GM12878 (cell line): ENCODE measurements around the gene ITGA6. TPM values are rescaled to one million over a fixed set of nuclear protein-coding genes. Genes with fewer than 3 reads are reported as not detected.

Experiments
- ATAC-seq: fragments of 200-7000 bp; cut with Tn5 transposase; 3 replicates; pipeline ENCODE4 v1.9.1; 2020; ENCODE audit warnings: mild to moderate bottlenecking, moderate library complexity
- BruUV-seq: library from RNA; stranded (reverse); fragments of 400-500 nt; replicated peaks from 2 replicates; lab custom pipeline; 2021; lab: Mats Ljungman, UMichigan
- CTCF ChIA-PET: fragments of 300-600 bp; sonication (Branson Sonifier 250); formaldehyde crosslinking; extraction: SDS; loops from one replicate; lab custom pipeline; 2021; ENCODE audit warnings: inconsistent platforms; lab: Yijun Ruan, JAX
- POLR2A ChIA-PET: fragments of 350-600 bp; formaldehyde crosslinking; extraction: SDS; loops from one replicate; lab custom pipeline; 2021; ENCODE audit warnings: inconsistent platforms; lab: Charles Lee
- RAD21 ChIA-PET: fragments of 300-600 bp; sonication (Branson Sonifier 250); formaldehyde crosslinking; loops from one replicate; lab custom pipeline; 2023; ENCODE audit warnings: antibody characterized with exemption; ENCODE audit not compliant: unreplicated experiment; lab: Charles Lee
- SMC1A ChIA-PET: fragments of 300-600 bp; sonication (Branson Sonifier 250); formaldehyde crosslinking; loops from one replicate; lab custom pipeline; 2023; ENCODE audit not compliant: unreplicated experiment, uncharacterized antibody; lab: Charles Lee
- DNase-seq: peaks from one replicate; pipeline ENCODE4 v3.0.0-alpha.2; 2011; ENCODE audit warnings: low read depth, low spot score
- FAIRE-seq: peaks from 3 replicates; lab custom pipeline; 2011; peaks lifted over from hg19 to GRCh38; lab: Jason Lieb, UNC
- H2AFZ ChIP-seq: 2 replicates; pipeline ENCODE4 v1.6.0; 2011; ENCODE audit warnings: low read depth, low read length, control low read depth; ENCODE audit not compliant: control insufficient read depth
- H3K27ac ChIP-seq: 2 replicates; pipeline ENCODE4 v1.5.1; 2011; ENCODE audit warnings: control low read depth; ENCODE audit not compliant: control insufficient read depth, insufficient read depth
- H3K27me3 ChIP-seq, 2 experiments: replicated peaks in 1 of 2; 2 replicates each; pipeline versions ENCODE4 v1.6.0 to v1.6.1; 2011; ENCODE audit warnings: low read length in 1 of 2; ENCODE audit not compliant: control insufficient read depth in 2 of 2, insufficient read depth in 2 of 2
- H3K36me3 ChIP-seq, 2 experiments: 2 replicates each; pipeline ENCODE4 v1.5.1; 2011; ENCODE audit warnings: low read length in 1 of 2; ENCODE audit not compliant: control insufficient read depth in 2 of 2, insufficient read depth in 2 of 2
- H3K4me1 ChIP-seq: 2 replicates; pipeline ENCODE4 v1.6.1; 2011; ENCODE audit warnings: mild to moderate bottlenecking, low read length, moderate library complexity, mixed read lengths; ENCODE audit not compliant: control insufficient read depth, insufficient read depth
- H3K4me2 ChIP-seq: 2 replicates; pipeline ENCODE4 v1.6.0; 2011; ENCODE audit warnings: control low read depth; ENCODE audit not compliant: control insufficient read depth, insufficient read depth
- H3K4me3 ChIP-seq: fragments of 200-600 bp; sonication (generic); 2 replicates; pipeline ENCODE4 v1.5.1; 2016
- H3K79me2 ChIP-seq: 2 replicates; pipeline ENCODE4 v1.6.0; 2011; ENCODE audit warnings: low read length; ENCODE audit not compliant: control insufficient read depth, insufficient read depth
- H3K9ac ChIP-seq: 2 replicates; pipeline ENCODE4 v1.8.0; 2011; ENCODE audit warnings: low read length, control low read depth, mixed read lengths; ENCODE audit not compliant: control insufficient read depth, insufficient read depth
- H3K9me3 ChIP-seq: replicated peaks from 3 replicates; pipeline ENCODE4 v1.5.1; 2011; ENCODE audit warnings: mild to moderate bottlenecking, low read length; ENCODE audit not compliant: control insufficient read depth, insufficient read depth
- H4K20me1 ChIP-seq: 2 replicates; pipeline ENCODE4 v1.6.0; 2011; ENCODE audit not compliant: control insufficient read depth, insufficient read depth
- FOS ChIP-seq: IDR thresholded peaks from 3 replicates; pipeline ENCODE4 v1.6.1; 2011; ENCODE audit warnings: borderline replicate concordance; ENCODE audit not compliant: insufficient read length; ENCODE audit errors: extremely low read depth
- RAD21 ChIP-seq: IDR thresholded peaks from 2 replicates; pipeline ENCODE4 v1.6.1; 2011; ENCODE audit warnings: mild to moderate bottlenecking, low read depth, low read length, moderate library complexity; ENCODE audit not compliant: insufficient read depth
- RUNX3 ChIP-seq: IDR thresholded peaks from 2 replicates; pipeline ENCODE4 v1.6.1; 2012; ENCODE audit warnings: low read length, inconsistent platforms
- SMC3 ChIP-seq: IDR thresholded peaks from 2 replicates; pipeline ENCODE4 v1.6.1; 2011; ENCODE audit warnings: low read length, improper control_type of control experiment, borderline replicate concordance
- WGBS: methylation state at CpG from one replicate; pipeline ENCODE4 v1.1.6; 2016; ENCODE audit warnings: low lambda C conversion rate; ENCODE audit not compliant: insufficient replicate concordance, insufficient coverage; ENCODE audit errors: missing lambda C conversion rate; 5-methylcytosine and 5-hydroxymethylcytosine counted together
- in situ Hi-C: fragments of 300-500 bp; cut with MboI; formaldehyde crosslinking; loops from 9 replicates; pipeline ENCODE4 v1.14.3; 2018; ENCODE audit warnings: mixed read lengths
- intact Hi-C: fragments of 100-400 bp; cut with micrococcal nuclease; formaldehyde crosslinking; loops from one replicate; pipeline ENCODE4 v1.14.2; 2022; ENCODE audit not compliant: unreplicated experiment
- polyA plus RNA-seq, 11 experiments: library from polyadenylated mRNA; depleted of rRNA in 4 of 11; unstranded in 6 of 11; stranded (reverse) in 5 of 11; fragments of >200 nt; fragmentation: Nextera tagmentation in 4 of 11; fragmentation: Illumina TruSeq in 1 of 11; extraction: Ambion mirVana in 4 of 11; extraction: Trizol in 1 of 11; gene quantifications; 1 replicate in 1 of 11; 2 replicates in 10 of 11; pipeline versions ENCODE4 v1.2.1 to v1.2.3, GENCODE V29; 2011 to 2016; ENCODE audit warnings: inconsistent platforms in 2 of 11, missing spikeins in 2 of 11, low read depth in 1 of 11
- total RNA-seq, 4 experiments: library from RNA; depleted of rRNA in 3 of 4; stranded (reverse); fragments of >200 nt in 3 of 4; fragmentation: Illumina TruSeq in 1 of 4; extraction: Trizol in 1 of 4; gene quantifications; 2 replicates each; pipeline versions ENCODE4 v1.2.1 to v1.2.3, GENCODE V29; 2013 to 2021
- TF ChIP-seq, protein P1 (sequence below), 3 experiments: IDR thresholded peaks in 2 of 3; conservative IDR thresholded peaks in 1 of 3; 2 replicates each; pipeline ENCODE4 v1.5.1; 2011; ENCODE audit warnings: low read depth in 3 of 3, low read length in 3 of 3, mild to moderate bottlenecking in 3 of 3, control low read depth in 2 of 3, moderate library complexity in 2 of 3, inconsistent platforms in 1 of 3, mixed read lengths in 1 of 3; ENCODE audit not compliant: control insufficient read depth in 2 of 3, insufficient read depth in 1 of 3; ENCODE audit errors: extremely low read depth in 1 of 3
- TF ChIP-seq, protein P2 (sequence below): fragments of 450-650 bp; IDR thresholded peaks from 2 replicates; pipeline ENCODE4 v1.6.1; 2018; ENCODE audit warnings: borderline replicate concordance, mild to moderate bottlenecking; ENCODE audit not compliant: partially characterized antibody

Gene ITGA6
- total and polyA plus RNA-seq, 10 of the 15 experiments (the other 5 are each of a cell fraction or from before 2014, with no cell fraction given): 0.01 to 0.36 (median 0.14) TPM; not detected in 2

DNA sequence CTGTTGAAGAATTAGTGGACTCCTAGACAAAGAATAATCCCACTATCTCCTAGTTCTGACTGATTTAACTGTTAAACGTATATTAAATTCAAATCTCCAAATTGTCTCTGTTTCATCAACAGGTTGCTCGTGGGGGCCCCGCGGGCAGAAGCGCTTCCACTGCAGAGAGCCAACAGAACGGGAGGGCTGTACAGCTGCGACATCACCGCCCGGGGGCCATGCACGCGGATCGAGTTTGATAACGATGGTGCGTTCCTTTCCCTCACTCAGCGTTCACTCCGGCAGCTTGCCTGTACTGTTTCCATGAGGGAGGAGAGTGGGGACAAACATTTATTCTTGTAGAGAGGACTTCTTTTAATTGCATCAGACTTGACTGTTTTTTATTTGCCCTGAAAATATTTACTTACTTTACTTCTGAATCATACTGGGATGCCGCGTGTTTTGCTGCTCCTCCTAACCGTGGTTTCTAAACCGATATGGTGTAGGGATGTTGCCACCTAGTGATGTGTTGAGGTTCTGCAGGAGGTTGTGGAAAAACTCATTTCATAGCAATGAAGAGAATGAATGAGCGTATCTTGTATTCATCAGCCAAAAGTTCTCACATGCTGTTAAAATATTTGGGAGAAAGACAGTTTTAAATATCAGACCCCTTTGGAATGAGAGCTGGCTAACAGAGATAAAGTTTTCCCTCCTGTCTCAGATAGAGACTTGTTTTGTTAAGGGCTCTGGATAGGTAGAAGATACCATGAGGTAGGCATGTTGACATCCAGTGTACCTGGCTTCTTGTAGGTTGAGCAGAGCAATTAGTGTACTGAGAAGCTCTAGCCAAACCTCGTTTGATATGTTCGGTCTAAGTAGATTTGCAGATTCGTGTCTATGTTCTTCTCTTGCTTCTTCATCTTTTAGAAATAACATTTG, 38.3 kb downstream of the ITGA6 start:
- Histone ChIP-seq H3K9me3 (no peaks in the 10 kb centered on the region), H3K27ac (no peak overlapping the region), H3K4me3 (no peak overlapping the region), H3K27me3 (peaks cover 0 to 5% of the 10 kb centered on the region in 2 experiments; a peak in 3 of 4 replicates), H2AFZ (no peak overlapping the region), H3K4me2 (no peak overlapping the region), H3K79me2 (no peaks in the 10 kb centered on the region), H3K36me3 (no peaks in the 10 kb centered on the region), H3K9ac (no peak overlapping the region), H3K4me1 (peaks cover 8% of the 10 kb centered on the region), H4K20me1 (no peaks in the 10 kb centered on the region)
- TF ChIP-seq RAD21 (peak; percentile 86), RUNX3 (peak; percentile 81), SMC3 (peak; percentile 66), FOS (no peak)
- TF ChIP-seq, protein P1, sequence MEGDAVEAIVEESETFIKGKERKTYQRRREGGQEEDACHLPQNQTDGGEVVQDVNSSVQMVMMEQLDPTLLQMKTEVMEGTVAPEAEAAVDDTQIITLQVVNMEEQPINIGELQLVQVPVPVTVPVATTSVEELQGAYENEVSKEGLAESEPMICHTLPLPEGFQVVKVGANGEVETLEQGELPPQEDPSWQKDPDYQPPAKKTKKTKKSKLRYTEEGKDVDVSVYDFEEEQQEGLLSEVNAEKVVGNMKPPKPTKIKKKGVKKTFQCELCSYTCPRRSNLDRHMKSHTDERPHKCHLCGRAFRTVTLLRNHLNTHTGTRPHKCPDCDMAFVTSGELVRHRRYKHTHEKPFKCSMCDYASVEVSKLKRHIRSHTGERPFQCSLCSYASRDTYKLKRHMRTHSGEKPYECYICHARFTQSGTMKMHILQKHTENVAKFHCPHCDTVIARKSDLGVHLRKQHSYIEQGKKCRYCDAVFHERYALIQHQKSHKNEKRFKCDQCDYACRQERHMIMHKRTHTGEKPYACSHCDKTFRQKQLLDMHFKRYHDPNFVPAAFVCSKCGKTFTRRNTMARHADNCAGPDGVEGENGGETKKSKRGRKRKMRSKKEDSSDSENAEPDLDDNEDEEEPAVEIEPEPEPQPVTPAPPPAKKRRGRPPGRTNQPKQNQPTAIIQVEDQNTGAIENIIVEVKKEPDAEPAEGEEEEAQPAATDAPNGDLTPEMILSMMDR (IDR thresholded peaks at IDR 0.05 in 2 of 3, conservative IDR thresholded peaks at IDR 0.05 in 1 of 3; ENCODE audit: control insufficient read depth in 2 of 3, extremely low read depth in 1 of 3, insufficient read depth in 1 of 3, low read depth in 3 of 3, low read length in 3 of 3): peak; percentile 76 to 79 (median 76)
- TF ChIP-seq, protein P2, sequence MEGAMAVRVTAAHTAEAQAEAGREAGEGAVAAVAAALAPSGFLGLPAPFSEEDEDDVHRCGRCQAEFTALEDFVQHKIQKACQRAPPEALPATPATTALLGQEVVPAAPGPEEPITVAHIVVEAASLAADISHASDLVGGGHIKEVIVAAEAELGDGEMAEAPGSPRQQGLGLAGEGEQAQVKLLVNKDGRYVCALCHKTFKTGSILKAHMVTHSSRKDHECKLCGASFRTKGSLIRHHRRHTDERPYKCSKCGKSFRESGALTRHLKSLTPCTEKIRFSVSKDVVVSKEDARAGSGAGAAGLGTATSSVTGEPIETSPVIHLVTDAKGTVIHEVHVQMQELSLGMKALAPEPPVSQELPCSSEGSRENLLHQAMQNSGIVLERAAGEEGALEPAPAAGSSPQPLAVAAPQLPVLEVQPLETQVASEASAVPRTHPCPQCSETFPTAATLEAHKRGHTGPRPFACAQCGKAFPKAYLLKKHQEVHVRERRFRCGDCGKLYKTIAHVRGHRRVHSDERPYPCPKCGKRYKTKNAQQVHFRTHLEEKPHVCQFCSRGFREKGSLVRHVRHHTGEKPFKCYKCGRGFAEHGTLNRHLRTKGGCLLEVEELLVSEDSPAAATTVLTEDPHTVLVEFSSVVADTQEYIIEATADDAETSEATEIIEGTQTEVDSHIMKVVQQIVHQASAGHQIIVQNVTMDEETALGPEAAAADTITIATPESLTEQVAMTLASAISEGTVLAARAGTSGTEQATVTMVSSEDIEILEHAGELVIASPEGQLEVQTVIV: no peak
- in situ Hi-C loops: loop anchor here (10.0 kb wide), 2 partner anchors 291 to 871 kb away; no protein-coding TSS in a partner anchor
- ChIA-PET SMC1A (interaction anchor here (0.7 to 1.4 kb wide), 3 partner anchors 10 to 762 kb away, joined by 3 to 4 read pairs (median 4); no protein-coding TSS in a partner anchor), RAD21 (no interaction called here), CTCF (interaction anchor here (0.6 to 2.2 kb wide), 10 partner anchors 13 to 867 kb away, joined by 3 to 8 read pairs (median 4); no protein-coding TSS in a partner anchor), POLR2A (no interaction called here)
- no peak for DNase-seq
- intact Hi-C loops: loop anchor here (2.0 to 10.0 kb wide), 3 partner anchors 291 to 867 kb away; no protein-coding TSS in a partner anchor
- BruUV-seq: no TSS peak
- peak; percentile 84 for FAIRE-seq
- WGBS: 57% methylated on average over 24 of the region's 24 CpGs
- peak; percentile 65 for ATAC-seq
